ENCODE results near the gene CHN2.

- TF ChIP-seq CTCF (IDR thresholded peaks at IDR 0.05), result no peak
- TF ChIP-seq ZFX (IDR thresholded peaks at IDR 0.05; ENCODE audit: borderline replicate concordance), result no peak
Observed at GRCh38 chr7:29485339-29486190, 291.0 kb downstream of the CHN2 start.

Data from 22Rv1 (cell line).